GM21367 (cell line): ENCODE results near the gene MORC3.
A peak's percentile ranks its signal among the peaks of the same experiment; 100 is the strongest.
"Not testable (repeated sequence)": the region's sequence is repeated elsewhere in the genome, so short reads cannot be mapped to it uniquely, and the experiment has no call there.

Experiments used
- ATAC-seq: cut with Tn5 transposase; IDR thresholded peaks from one replicate; pipeline ENCODE4 v1.9.1; 2021; ENCODE audit not compliant: unreplicated experiment

MORC3 gene

GRCh38 chr21:36385233-36386030 lies 65.4 kb downstream of the MORC3 start, which contains the start of gene CHAF1B:
Gene CHAF1B (plus strand): TSS chr21:36385392. CDS start chr21:36386137, 745 bp downstream.
- ATAC-seq: peak; percentile 81

- ATAC-seq: no peak
Observed at GRCh38 chr21:36386031-36386642, 66.1 kb downstream of the MORC3 start.

GRCh38 chr21:36388096-36388495 lies 68.1 kb downstream of the MORC3 start:
- no peak for ATAC-seq

GRCh38 chr21:36388835-36389234 lies 68.8 kb downstream of the MORC3 start:
- no peak for ATAC-seq

- ATAC-seq: not testable (repeated sequence)
Observed at GRCh38 chr21:36391649-36392048, 71.7 kb downstream of the MORC3 start.

GRCh38 chr21:36395353-36396111 lies 75.5 kb downstream of the MORC3 start:
- no peak for ATAC-seq

DNA sequence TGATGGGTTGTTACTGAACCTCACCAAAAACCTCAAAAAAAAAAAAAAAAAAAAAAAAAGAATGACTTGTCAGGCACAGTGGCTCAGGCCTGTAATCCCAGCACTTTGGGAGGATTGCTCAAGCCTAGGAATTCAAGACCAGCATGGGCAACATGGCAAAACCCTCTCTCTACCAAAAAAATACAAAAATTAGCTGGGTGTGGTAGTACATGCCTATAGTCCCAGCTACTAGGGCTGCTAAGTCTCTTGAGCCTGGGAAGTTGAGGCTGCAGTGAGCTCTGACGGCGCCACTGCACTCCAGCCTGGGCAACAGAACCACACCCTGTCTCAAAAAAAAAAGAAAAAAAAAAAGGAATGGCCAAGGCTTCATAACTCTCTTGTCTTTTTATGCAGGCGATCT lies 76.3 kb downstream of the MORC3 start:
- no peak for ATAC-seq

GRCh38 chr21:36396971-36397370 lies 77.0 kb downstream of the MORC3 start:
- no peak for ATAC-seq

- ATAC-seq: no peak
Observed at GRCh38 chr21:36397606-36398005, 77.6 kb downstream of the MORC3 start.

DNA sequence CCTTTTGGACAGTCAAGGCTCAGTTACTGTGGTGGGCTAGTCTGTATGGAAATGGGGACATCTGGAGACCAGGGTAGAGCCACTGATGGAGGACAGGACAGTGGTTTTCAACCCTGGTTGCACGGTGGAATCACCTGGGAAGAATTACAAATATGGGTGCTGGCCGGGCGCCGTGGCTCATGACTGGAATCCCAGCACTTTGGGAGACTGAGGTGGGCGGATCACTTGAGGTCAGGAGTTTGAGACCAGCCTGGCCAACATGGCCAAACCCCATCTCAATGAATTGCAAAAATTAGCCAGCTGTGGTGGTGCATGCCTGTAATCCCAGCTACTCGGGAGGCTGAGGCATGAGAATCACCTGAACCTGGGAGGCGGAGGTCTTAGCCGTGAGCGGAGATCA lies 79.7 kb downstream of the MORC3 start:
- ATAC-seq: not testable (repeated sequence)

GRCh38 chr21:36400719-36401118 lies 80.7 kb downstream of the MORC3 start:
- ATAC-seq: no peak

DNA sequence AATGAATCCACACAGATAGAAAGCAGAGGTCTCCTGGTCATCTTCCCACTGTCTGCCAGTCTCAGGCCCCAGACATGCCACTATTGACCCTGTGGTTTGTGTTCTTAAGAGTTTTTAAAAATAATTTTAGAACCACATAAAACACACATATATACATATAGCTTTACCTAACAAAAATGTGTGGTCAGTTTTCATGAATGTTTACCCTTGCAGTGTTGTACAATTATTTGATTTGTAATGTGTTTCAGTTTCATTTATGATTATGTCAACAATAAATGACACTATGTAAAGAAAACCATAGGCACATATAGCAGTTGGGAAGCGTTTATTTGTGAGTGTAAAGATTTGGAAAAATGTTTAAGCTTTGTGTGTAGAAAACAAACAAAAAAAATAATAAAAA lies 82.3 kb downstream of the MORC3 start:
- ATAC-seq: no peak

DNA sequence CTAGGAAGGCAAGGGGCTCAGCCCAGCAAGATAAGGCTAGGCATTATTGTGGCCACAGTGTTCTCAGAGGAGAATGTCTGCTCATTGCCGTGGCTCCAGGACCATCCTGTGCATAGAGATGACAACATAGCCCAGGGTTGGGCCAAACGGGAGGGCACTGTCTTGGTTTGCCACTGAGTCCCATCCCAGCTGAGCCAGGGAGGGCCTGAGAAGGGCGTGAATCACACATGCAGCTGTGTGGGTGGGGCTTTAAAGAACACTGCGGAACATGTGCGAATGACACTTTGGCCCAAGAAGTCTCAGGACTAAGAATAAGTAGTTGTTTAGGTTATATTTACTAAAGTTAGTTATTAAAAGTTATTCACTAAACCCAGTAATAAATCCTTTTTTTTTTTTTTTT lies 83.7 kb downstream of the MORC3 start:
- ATAC-seq: no peak

DNA sequence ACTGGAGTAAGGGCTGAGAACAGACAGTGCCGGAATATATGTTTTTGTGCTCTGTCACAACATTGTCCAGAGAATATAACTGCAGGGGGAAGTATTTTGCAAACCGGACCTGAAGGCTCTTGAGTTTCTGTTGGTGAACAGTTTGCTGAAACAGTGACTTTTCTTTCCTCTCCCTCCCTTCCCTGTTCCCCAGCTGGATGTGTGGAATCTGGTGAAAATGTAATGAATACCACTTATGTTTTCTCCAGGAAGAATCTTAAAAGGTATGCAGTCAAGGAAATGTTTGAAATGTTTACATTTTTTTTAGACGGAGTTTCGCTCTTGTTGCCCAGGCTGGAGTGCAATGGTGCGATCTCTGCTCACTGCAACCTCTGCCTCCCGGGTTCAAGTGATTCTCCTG lies 88.6 kb downstream of the MORC3 start:
- no peak for ATAC-seq

DNA sequence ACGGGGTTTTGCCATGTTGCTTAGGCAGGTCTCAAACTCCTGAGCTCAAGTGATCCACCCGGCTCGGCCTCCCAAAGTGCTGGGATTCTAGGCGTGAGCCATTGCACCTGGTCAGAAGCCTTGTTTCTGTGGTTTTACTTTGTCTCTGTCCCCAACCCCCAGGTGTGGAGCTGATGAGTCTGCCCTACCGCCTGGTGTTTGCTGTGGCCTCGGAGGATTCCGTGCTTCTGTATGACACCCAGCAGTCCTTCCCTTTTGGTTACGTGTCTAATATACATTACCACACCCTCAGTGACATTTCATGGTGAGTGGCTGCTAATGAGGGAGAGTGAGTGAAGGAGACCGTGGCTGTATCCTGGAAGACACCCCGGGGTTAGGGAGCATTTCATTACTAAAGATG lies 91.3 kb downstream of the MORC3 start:
- ATAC-seq: no peak

GRCh38 chr21:36412916-36413315 lies 92.9 kb downstream of the MORC3 start:
- ATAC-seq: no peak

- ATAC-seq: no peak
Observed at GRCh38 chr21:36415375-36415774, 95.4 kb downstream of the MORC3 start.

- no peak for ATAC-seq
Observed at GRCh38 chr21:36419241-36419640, 99.2 kb downstream of the MORC3 start.

DNA sequence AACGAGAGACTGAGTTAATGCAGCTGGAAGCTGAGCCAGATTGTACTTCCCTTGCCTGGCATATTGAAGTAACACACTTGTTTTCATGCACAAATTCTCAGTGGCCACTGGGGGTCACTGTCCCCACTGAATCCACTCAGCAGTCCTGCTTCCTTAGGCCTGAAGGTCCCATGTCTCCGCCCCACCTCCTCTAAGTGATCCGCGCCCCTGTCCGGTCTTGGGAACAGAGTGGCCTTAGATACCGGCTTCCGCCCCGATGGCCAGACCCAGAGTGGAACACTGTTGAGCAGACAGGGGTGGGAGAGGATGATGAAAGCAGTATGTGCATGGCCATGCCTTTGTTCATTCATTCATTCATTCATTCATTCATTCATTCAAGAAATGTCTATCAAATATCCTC lies 100.0 kb downstream of the MORC3 start:
- no peak for ATAC-seq

- no peak for ATAC-seq
Observed at GRCh38 chr21:36420571-36421339, 100.8 kb downstream of the MORC3 start.
